Endothelial cell of umbilical vein (primary cell): ENCODE data around the gene TMEM229B. TPM values are rescaled to one million over a fixed set of nuclear protein-coding genes. Genes with fewer than 3 reads are reported as not detected.

Experiments used
- BruUV-seq: library from RNA; stranded (reverse); fragments of 400-500 nt; replicated peaks from 2 replicates; lab custom pipeline; 2021; lab: Mats Ljungman, UMichigan
- CTCF ChIA-PET: fragments of 300-600, 350-600 bp; sonication (Branson Sonifier 250); formaldehyde crosslinking; loops from one replicate; lab custom pipeline; 2021; ENCODE audit warnings: antibody characterized with exemption, inconsistent platforms; lab: Charles Lee
- POLR2A ChIA-PET: fragments of 300-600, 350-600 bp; sonication (Branson Sonifier 250); formaldehyde crosslinking; loops from one replicate; lab custom pipeline; 2021; ENCODE audit warnings: antibody characterized with exemption, inconsistent platforms; lab: Charles Lee
- DNase-seq: peaks from one replicate; pipeline ENCODE4 v3.0.0-alpha.2; 2011; ENCODE audit warnings: low read depth, low spot score
- FAIRE-seq: peaks from 2 replicates; lab custom pipeline; 2011; peaks lifted over from hg19 to GRCh38; lab: Jason Lieb, UNC
- H2AFZ ChIP-seq: 2 replicates; pipeline ENCODE4 v1.6.0; 2012; ENCODE audit warnings: low read depth, low read length, control low read depth, inconsistent platforms
- H3K27ac ChIP-seq: 2 replicates; pipeline ENCODE4 v1.5.1; 2011; ENCODE audit warnings: low read depth, mild to moderate bottlenecking, control low read depth, low read length, moderate library complexity; ENCODE audit not compliant: insufficient read depth
- H3K27me3 ChIP-seq, 2 experiments: 2 replicates each; pipeline versions ENCODE4 v1.6.0 to v1.6.1; 2011; ENCODE audit warnings: low read length in 2 of 2, mixed read lengths in 1 of 2; ENCODE audit not compliant: control insufficient read depth in 2 of 2, insufficient read depth in 2 of 2
- H3K36me3 ChIP-seq, 2 experiments: 2 replicates in 1 of 2; 3 replicates in 1 of 2; pipeline ENCODE4 v1.5.1; 2011; ENCODE audit warnings: low read length in 2 of 2, mild to moderate bottlenecking in 1 of 2, moderate library complexity in 1 of 2; ENCODE audit not compliant: control insufficient read depth in 2 of 2, insufficient read depth in 2 of 2; ENCODE audit errors: extremely low read depth in 1 of 2
- H3K4me1 ChIP-seq: 3 replicates; pipeline ENCODE4 v1.5.1; 2011; ENCODE audit warnings: mild to moderate bottlenecking, low read length; ENCODE audit not compliant: control insufficient read depth, insufficient read depth; ENCODE audit errors: extremely low read depth
- H3K4me2 ChIP-seq: 2 replicates; pipeline ENCODE4 v1.6.1; 2011; ENCODE audit warnings: low read length, control low read depth, mixed read lengths; ENCODE audit not compliant: insufficient read depth
- H3K4me3 ChIP-seq, 3 experiments: fragments of 200-600 bp in 1 of 3; sonication (generic), shearing (Covaris generic) in 1 of 3; replicated peaks in 1 of 3; 2 replicates each; pipeline ENCODE4 v1.5.1; 2011 to 2016; ENCODE audit warnings: control low read depth in 3 of 3, low read length in 3 of 3, mild to moderate bottlenecking in 2 of 3, inconsistent platforms in 1 of 3, low read depth in 1 of 3, moderate library complexity in 1 of 3; ENCODE audit not compliant: insufficient read depth in 1 of 3
- H3K79me2 ChIP-seq: 2 replicates; pipeline ENCODE4 v1.6.0; 2012; ENCODE audit warnings: low read length, inconsistent platforms; ENCODE audit not compliant: control insufficient read depth, insufficient read depth
- H3K9ac ChIP-seq: replicated peaks from 2 replicates; pipeline ENCODE3; 2011; ENCODE audit warnings: low read length, control low read depth; ENCODE audit not compliant: insufficient read depth; ENCODE audit errors: extremely low read depth
- H3K9me1 ChIP-seq: replicated peaks from 3 replicates; pipeline ENCODE4 v1.6.0; 2011; ENCODE audit warnings: mild to moderate bottlenecking, low read length; ENCODE audit not compliant: control insufficient read depth, insufficient read depth; ENCODE audit errors: extremely low read depth
- H3K9me3 ChIP-seq: replicated peaks from 2 replicates; pipeline ENCODE4 v1.5.1; 2012; ENCODE audit warnings: low read length, inconsistent platforms; ENCODE audit not compliant: control insufficient read depth, insufficient read depth
- H4K20me1 ChIP-seq: replicated peaks from 2 replicates; pipeline ENCODE3; 2011; ENCODE audit warnings: mild to moderate bottlenecking, low read length; ENCODE audit not compliant: control insufficient read depth, insufficient read depth; ENCODE audit errors: extremely low read depth
- CTCF ChIP-seq, 2 donors: IDR thresholded peaks; 1 replicate in 1 of 2; 2 replicates in 1 of 2; pipeline ENCODE4 v1.5.1; 2011; ENCODE audit warnings: low read length in 2 of 2, mild to moderate bottlenecking in 2 of 2, moderate library complexity in 2 of 2, control low read depth in 1 of 2, inconsistent platforms in 1 of 2, low read depth in 1 of 2; ENCODE audit not compliant: insufficient read depth in 1 of 2; ENCODE audit errors: extremely low read depth in 1 of 2
- EZH2 ChIP-seq: IDR thresholded peaks from 2 replicates; pipeline ENCODE4 v1.6.1; 2012; ENCODE audit warnings: borderline replicate concordance, low read depth, mild to moderate bottlenecking, moderate library complexity, low read length, inconsistent platforms; ENCODE audit not compliant: severe bottlenecking
- JUN ChIP-seq: IDR thresholded peaks from 2 replicates; pipeline ENCODE4 v1.6.1; 2011; ENCODE audit warnings: borderline replicate concordance, low read depth; ENCODE audit not compliant: insufficient read length, insufficient read depth
- MAX ChIP-seq: IDR thresholded peaks from 2 replicates; pipeline ENCODE4 v1.6.1; 2011; ENCODE audit not compliant: insufficient read depth, insufficient read length
- dilution Hi-C: fragments of 300-500 bp; cut with MboI; formaldehyde crosslinking; loops from one replicate; pipeline ENCODE4 v1.15.0; 2019; ENCODE audit warnings: low sequenced_read_pairs; ENCODE audit not compliant: extremely low pct_ligation_motif_present
- intact Hi-C: fragments of 100-400 bp; cut with micrococcal nuclease; formaldehyde crosslinking; loops from one replicate; pipeline ENCODE4 v1.10.0; 2022
- polyA plus RNA-seq, 4 experiments: library from polyadenylated mRNA; depleted of rRNA in 3 of 4; stranded (reverse) in 3 of 4; unstranded in 1 of 4; fragments of >200 nt; gene quantifications; 2 replicates each; pipeline versions ENCODE4 v1.2.1 to v1.2.3, GENCODE V29; 2011 to 2012; ENCODE audit warnings: missing spikeins in 1 of 4
- total RNA-seq: library from RNA; stranded (reverse); gene quantifications from 2 replicates; pipeline ENCODE4 v1.2.3, GENCODE V29; 2021

Gene TMEM229B
- total and polyA plus RNA-seq, 2 donors (not counting 3 experiments of a cell fraction or from before 2014, with no cell fraction given) = 0.03 TPM; not detected in 1

GRCh38 chr14:67438969-67439368 lies 49.6 kb downstream of the TMEM229B start:
- Histone ChIP-seq H3K9ac (no peak overlapping the region), H3K36me3 (no peaks in the 10 kb centered on the region), H3K79me2 (no peaks in the 10 kb centered on the region), H3K4me2 (no peak overlapping the region), H3K9me1 (no peaks in the 10 kb centered on the region), H3K4me3 (no peak overlapping the region), H3K9me3 (no peaks in the 10 kb centered on the region), H2AFZ (no peak overlapping the region), H3K27ac (no peak overlapping the region), H3K27me3 (peaks cover 6 to 7% of the 10 kb centered on the region in 2 experiments), H3K4me1 (peaks cover 2% of the 10 kb centered on the region), H4K20me1 (no peaks in the 10 kb centered on the region)
- ChIA-PET POLR2A (no interaction called here), CTCF (interaction anchor here (5.6 kb wide), 1 partner anchor 11 kb away, joined by 34 read pairs; no protein-coding TSS in a partner anchor)
- BruUV-seq = no TSS peak
- intact Hi-C loops (no loop called here), dilution Hi-C loops (no loop called here)
- DNase-seq (no peak), FAIRE-seq (no peak)
- TF ChIP-seq MAX (no peak), EZH2 (no peak), CTCF (IDR thresholded peaks at IDR 0.05; ENCODE audit: extremely low read depth in 1 of 2, insufficient read depth in 1 of 2, low read depth in 1 of 2, low read length in 2 of 2) (no peak), JUN (no peak)
